NCI-H1105 (cell line): ENCODE measurements around the gene NBPF3.
"Not testable (repeated sequence)": the region's sequence is repeated elsewhere in the genome, so short reads cannot be mapped to it uniquely, and the experiment has no call there.

Experiments used
- DNase-seq: peaks from one replicate; lab custom pipeline; 2025; lab: John Stamatoyannopoulos, UW

The NBPF3 gene

GRCh38 chr1:21518774-21519455 is 79.0 kb downstream of the NBPF3 start:
- DNase-seq = no peak

GRCh38 chr1:21519486-21520070 is 79.6 kb downstream of the NBPF3 start:
- DNase-seq = not testable (repeated sequence)

- DNase-seq = no peak
These were observed 81.2 kb downstream of the NBPF3 start for GRCh38 chr1:21520899-21521716.

- no peak for DNase-seq
These were observed 81.8 kb downstream of the NBPF3 start for GRCh38 chr1:21521717-21522060.

- DNase-seq = no peak
These were observed 82.6 kb downstream of the NBPF3 start for GRCh38 chr1:21522525-21523038.

- no peak for DNase-seq
These were observed 83.4 kb downstream of the NBPF3 start for GRCh38 chr1:21523297-21523813.

GRCh38 chr1:21524220-21524619 is 84.3 kb downstream of the NBPF3 start:
- DNase-seq = no peak

GRCh38 chr1:21524686-21525339 is 84.9 kb downstream of the NBPF3 start:
- DNase-seq = no peak

GRCh38 chr1:21525340-21525717 is 85.4 kb downstream of the NBPF3 start:
- DNase-seq = no peak

- DNase-seq = no peak
These were observed 86.5 kb downstream of the NBPF3 start for GRCh38 chr1:21526441-21526840.

- no peak for DNase-seq
These were observed 90.6 kb downstream of the NBPF3 start for GRCh38 chr1:21530368-21531016.

GRCh38 chr1:21531241-21531640 is 91.3 kb downstream of the NBPF3 start:
- no peak for DNase-seq

GRCh38 chr1:21532496-21532895 is 92.6 kb downstream of the NBPF3 start:
- DNase-seq = no peak

- DNase-seq = no peak
These were observed 93.1 kb downstream of the NBPF3 start for GRCh38 chr1:21532992-21533534.

GRCh38 chr1:21534146-21534545 is 94.2 kb downstream of the NBPF3 start:
- DNase-seq = no peak
